NCI-H146 treated with DMSO at 0.1 percent for 48 hours (cell line): ENCODE results near the gene SGMS1.
"Not testable (repeated sequence)": the region's sequence is repeated elsewhere in the genome, so short reads cannot be mapped to it uniquely, and the experiment has no call there.

Source experiments
- DNase-seq: peaks from one replicate; lab custom pipeline; 2025; ENCODE audit not compliant: unreplicated experiment; lab: John Stamatoyannopoulos, UW

The SGMS1 gene

DNA sequence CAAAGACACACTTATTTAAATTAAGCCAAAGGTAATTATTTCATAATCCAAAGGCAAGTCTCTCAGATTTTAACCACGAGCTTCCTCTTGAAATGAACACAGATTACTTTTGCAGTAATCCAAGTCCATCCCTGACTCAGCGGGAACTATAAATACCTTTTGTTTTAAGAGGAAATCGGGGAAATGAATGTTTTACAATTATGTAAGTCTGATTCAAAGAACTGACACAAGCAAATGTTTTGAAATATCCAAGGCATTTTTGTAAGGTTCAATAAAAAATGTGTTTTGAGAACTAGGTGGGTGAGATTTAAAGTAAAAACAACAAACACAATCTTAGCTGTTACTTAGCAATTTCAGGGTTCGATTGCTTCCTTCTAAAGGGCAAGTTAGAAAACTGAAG is 192.6 kb downstream of the SGMS1 start:
- DNase-seq, result no peak

DNA sequence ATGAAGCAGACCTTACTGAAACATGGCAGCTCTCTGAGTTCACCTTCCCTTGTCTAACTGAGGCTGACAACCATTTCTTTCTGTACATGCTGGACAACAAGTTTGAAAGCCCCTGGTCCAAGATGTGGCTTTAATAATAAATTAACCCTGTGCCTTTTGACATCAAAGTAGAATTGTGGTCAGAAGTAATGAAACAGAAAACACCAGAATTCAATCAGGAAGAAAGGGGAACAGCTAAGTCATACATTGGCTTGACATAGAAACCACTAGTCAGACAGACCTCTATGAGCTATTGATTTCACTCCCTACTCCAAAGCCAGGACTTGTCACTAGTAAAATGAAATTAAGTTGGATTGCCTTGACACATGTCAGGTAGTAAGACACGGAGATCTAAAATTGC is 197.3 kb downstream of the SGMS1 start:
- DNase-seq, result no peak

DNA sequence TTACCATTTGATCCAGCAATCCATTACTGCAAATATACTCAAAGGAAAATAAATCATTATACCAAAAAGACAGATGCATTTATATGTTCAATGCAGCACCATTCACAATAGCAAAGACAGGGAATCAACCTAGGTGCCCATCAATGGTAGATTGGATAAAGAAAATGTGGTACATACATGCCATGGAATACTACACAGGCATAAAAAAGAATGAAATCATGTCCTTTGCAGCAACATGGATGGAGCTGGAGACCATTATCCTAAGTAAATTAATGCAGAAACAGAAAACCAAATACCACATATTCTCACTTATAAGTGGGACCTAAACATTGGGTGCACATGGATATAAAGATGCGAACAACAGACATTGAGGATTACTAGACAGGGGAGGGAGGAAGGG is 198.5 kb downstream of the SGMS1 start:
- not testable (repeated sequence) for DNase-seq

DNA sequence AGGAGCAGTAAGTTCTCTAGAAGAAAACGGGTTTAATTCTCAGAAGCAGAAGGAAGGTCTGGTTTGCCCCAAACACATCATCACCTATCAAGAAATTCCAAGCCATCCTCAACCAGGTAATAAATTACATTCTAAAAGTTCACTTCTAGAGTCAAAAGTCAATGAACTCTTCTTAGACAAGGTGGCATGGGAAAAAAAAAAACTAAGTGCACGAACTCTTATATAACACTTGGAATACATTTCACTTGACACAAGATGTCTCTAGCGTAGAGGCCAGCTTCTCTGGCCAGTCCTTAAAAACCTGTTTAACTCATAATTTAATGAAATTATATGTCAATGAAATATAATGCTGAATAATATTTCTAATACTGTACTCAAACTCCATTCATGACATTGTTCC is 200.3 kb downstream of the SGMS1 start:
- DNase-seq, result no peak

DNA sequence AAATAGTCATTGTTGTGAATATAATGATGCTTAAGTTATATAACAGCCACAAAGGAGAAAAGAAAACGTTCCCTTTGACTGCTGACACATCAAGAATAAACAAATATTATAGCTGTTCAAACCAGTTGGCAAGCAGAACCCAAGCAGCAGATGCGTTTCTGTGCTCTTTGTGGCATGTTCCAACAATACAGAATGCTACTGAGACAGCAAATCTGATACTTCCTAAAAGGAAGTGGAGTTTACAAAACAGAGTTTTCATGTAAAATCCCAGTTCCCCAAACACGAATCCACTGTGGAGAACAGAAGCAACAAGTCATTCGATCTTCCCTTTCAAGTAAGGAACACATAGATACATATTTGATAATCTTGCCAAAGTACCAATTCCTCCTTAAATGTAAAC is 201.5 kb downstream of the SGMS1 start:
- DNase-seq, result no peak

DNA sequence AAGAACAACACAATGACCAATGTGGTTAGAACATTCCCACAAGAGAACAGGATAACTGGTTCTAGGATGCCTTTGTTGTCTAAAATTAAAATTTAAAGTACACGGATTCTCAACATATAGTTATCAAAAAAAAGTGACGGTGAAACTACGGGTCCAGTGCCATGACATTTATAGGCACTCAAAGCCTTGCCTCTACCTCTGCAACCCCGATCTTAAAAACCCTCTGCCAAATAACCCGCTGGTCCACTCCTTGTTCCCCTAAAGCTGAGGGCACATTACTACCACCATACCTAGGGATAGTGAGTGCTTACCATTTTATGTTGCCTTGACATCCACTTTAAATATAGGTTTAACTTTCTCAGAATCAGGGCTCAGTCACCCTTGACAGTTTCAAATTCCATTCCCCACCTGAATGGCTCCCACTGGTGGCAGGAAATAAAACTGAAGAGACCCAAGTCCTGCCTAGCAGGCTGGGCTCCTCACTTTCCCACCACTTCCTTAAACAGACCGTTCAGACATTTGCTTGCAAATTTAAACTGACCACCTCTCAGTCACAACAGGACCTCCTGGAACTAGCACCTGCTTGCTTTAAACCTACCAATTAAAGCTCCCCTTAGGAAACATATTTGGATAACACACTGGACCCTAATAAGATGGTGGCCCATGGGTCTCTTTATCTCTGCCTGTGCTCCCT is 202.6 kb downstream of the SGMS1 start:
- no peak for DNase-seq

DNA sequence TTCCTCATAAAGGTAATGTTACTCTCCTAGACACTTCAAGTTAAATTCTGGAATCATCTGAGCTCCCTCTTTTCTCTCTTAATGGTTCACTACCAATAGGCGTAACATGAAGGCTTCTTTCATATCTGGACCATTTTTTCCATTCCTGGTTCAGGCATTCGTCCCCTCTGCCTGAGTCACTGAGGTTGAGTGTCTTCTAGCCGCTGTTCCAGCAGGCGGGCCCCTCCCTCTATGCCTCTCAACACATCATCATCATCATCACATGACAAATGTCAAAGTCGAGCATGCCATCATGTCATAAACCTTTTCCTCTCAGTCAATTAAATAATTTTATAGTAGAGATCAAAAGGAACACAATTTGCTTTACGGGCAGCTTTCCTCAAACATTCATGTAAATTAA is 203.6 kb downstream of the SGMS1 start:
- no peak for DNase-seq

DNA sequence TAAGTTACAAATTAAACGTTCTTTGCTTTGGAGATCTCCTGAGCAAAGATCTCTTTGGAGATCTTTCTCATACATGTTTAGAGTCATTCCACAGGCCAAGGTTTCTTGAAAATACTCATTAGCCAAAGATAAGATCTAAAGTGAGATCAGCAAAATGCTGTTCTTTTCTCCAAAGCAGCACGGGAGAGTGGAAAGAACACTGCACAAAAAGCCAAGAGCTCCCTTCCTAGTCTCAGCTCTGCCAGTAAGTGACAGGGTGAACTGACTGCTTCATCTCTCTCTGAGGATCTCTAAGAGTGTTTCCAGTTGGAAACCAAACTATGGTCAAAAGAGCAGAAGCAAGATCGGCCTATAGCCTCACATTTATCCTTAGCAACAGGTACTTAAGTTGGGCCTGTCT is 204.0 kb downstream of the SGMS1 start:
- no peak for DNase-seq

DNA sequence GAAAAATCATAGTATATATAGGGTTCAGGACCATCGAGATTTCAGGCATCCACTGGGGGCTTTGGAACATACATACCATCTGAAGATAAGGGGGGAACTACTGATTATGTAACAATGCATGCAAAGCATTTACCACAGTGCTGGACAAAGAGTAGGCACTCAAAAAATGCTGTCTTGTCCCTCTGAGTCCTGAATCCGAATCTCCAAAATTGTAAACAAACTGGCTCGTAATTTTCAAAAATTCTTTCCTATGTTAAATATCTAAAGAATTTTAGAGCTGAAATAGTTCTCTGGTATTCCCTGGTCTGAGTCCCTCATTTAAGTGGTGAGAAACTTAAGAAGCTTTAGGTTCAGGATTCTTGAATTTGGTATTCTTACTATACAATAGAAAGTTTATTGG is 204.7 kb downstream of the SGMS1 start:
- no peak for DNase-seq

DNA sequence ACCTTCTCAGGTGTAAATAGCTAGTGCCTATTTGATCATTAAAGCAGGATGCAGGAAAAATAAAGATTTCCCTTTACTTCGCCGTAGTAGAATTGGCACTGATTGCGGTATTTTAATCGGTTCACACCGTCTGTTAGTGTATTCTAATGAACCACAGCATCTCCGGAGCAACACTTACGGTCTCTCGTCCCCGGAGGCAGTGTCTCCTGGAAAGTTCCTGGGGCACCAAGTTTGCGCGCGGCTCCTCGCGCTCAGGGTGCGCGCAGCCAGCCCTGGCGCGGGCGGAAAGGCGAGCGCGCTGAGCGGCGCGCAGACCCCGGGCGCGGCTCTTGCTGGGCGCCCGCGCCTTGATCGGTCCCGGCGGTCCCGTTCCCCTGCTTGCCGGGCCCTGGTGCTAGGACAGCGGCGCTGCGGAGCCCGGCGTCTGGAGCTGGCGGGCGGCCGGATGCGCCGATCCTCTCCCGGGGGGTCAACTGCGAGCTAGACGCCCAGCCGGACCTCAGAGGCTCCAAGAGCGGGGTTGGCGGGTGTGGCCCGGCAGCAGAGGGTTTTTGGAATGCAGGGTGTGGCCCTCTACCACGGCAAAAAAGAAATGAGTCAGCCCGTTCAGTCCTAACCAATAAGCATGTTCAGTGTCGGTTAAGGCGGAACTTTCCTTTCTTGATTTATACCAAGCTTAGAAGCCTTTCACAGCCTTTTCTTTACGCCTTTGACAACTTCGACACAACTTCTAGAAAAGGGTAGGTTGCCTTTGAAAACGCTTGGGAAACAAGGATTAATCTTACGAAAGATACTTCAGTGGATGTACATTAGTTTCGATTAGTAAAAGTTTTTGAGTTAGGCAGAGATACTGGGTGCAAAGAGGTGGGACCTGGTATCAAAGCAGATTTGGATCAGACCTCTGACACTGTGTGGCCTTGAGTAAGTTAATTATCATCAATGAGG is 205.6 kb downstream of the SGMS1 start:
- DNase-seq, result no peak

DNA sequence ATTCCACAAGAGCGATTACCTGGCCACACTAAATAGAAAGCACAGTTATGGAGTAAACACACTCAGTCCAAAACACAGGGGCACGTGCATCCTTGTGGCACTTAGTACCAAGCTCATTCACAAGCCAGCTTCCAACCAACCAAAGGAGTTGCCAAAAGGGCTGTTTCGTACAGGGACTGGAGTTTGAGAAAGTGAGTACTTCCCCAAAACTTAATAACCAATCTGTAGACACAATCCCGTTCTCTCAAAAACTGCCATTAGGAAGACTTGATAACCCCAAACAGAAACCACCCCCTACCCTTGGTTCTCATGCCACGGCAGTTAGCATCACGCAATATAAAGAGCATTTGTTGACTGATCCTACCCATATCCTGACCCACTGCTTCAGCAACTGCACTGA is 206.3 kb downstream of the SGMS1 start:
- no peak for DNase-seq

DNA sequence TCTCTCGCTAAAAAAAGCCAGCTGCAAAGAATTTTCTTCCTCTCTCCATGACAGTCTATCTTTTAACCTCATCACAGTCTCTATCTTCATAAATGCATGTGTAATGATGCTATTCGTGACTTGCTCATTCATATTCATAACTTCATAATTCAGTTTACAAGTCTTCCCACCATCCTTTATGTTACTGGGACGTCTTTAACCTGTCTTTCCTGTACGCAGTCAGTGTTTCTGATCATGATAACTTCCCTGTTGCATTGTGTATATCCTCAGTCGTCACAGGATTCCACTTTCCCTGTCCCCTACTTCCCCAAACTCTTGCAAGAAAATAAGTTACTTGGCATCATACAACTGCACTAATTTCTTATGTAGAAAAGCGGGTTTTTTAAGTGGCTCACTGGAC is 206.9 kb downstream of the SGMS1 start:
- no peak for DNase-seq

DNA sequence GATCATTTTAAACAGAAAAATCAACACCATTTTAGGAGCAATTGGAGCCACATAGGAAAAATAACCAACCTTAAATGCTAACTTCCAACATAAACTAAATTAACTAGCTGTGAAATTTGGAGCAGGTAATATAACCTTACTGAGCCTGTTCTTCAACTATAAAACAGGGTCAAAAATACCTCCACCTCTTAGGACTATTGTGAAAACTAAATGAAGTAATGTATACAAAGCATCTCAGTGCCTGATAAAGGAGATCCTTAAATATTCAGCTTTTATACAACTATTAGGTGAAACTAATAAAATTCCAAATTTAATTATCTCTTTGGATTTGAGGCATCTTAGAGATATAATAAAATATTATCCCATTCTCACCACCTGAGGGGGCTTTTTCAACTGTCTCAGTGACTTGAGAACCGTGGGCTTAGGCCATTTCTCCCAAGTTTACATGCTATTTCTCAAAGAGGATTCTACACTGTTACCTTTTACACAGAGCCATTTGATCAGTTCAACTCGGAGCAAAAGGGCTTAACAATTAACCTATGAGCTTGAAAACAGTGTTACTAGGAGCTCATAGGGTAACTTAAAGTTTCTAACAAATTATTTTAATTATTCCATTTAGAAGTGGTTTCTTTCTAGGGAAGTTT is 207.5 kb downstream of the SGMS1 start:
- no peak for DNase-seq

DNA sequence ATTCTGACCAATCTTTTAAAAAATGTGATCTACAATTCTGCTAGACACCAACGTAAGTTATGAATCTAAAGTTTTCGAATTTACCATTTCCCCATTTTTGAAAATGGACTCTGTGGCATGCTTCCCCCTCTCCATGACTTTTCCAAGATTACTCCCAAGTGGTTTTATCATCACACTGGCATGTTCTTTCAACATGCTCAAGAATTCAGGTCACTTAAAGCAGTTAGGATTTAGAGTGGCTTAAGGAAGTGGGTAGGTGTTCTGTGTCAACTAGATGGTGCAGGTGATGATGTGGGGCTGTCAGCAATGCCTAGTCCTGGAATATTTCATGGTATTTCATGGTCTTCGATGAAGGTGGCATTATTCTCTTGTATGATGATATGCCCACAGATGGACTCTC is 208.5 kb downstream of the SGMS1 start:
- DNase-seq, result no peak

DNA sequence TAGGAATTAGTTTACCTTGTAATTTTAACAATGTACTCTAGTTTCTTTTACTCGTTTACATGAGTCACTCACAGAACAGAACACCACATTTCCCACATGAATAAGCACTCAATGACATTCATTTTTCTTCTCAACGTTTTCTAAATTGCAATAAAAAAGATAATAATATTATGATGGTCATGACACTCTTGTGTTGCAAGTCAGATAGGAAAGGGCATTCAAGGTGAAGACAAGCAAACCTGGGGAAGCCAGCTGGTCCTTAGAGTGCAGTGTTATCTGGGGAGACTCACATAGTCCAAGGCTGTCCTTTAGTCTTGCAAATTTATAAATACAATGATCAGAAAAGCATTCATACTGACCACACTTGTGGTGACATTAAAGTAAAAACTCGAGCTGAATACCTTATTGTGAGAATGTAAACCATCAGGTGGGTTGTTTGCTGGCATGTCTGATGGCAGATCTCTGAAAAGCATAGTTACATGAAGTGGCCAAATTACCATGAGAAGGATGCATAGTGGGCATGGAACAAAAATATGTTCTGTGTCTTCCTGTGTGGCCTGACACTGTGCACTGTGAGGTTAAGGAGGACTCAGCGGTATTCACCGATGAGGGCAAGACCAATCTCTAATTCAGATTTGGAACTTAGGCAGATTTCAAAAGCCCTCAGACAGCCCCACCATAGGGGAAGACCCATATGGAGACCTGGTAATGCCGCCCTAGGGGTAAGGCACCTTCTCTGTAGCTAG is 213.5 kb downstream of the SGMS1 start:
- no peak for DNase-seq

DNA sequence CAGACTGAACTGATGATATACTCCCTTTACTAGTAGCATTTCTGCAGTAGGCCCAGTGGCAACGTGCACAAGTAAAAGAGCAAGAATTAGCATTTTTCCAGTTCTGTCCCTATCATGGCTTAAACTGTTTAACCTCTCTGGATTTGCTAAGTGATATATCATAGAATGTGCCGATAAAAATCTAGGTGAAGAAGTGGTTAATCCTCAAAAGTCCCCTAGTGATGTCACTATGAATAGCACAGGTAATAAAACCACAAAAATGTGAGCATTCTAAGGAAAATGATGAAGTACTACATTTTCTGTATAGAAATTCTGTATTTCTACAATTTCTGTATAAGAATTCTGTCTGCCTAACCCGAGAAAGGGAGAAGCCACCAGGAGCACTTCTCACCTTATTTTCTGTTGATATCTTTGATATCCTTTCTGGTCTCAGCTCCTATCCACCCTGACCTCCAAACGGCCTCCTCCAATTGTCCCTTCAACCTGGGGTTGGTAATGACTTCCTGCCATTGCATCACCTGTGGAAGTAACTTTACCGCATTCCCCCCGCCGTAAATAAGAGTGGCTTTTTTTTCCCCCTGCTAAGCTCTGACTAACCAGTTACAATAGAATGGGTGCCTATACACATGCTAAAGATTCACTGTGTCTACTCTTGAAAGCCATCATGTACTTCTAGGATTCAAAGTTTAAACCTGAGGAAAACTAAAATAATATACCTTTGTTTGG is 216.5 kb downstream of the SGMS1 start:
- no peak for DNase-seq

DNA sequence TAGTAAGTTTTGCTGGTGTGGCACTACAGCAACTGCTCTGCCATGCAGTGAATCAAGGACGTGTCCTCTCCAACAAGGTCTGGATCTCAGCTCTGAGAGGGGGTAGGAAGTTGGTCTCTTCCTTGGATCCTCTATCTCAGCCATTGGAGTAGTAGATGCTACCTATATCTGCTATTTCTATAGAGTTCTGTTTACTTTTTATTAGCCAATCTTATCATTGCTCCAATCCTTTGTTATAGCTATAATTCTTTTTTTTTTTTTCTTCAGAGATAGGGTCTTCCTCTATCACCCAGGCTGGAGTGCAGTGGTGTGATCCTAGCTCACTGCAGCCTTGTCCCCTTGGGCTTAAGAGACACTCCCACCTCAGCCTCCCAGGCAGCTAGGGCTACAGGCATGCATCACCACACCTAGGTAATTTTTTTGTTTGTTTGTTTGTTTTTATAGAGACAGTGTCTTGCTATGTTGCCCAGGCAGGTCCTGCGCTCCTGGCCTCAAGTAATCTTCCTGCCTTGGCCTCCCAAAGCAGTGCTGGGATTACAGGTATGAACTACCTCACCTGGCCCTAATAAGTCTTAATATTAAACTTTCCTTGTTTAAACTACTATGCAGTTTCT is 217.2 kb downstream of the SGMS1 start:
- DNase-seq, result no peak

DNA sequence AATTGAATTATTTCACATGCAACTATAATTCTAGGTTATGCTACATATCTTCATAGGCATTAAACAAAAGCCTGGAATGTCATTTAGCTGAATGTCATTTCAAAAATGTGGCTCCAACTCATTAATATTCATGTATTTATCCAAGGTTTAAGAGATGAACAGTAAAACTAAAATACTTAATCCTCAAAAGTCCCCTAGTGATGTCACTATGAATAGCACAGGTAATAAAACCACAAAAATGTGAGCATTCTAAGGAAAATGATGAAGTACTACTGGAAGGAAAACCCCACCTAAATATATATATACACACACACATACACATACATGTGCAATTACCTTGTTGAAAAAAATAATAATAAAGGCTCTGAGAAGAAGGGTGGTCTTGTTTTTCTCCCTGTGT is 218.0 kb downstream of the SGMS1 start:
- DNase-seq, result no peak

DNA sequence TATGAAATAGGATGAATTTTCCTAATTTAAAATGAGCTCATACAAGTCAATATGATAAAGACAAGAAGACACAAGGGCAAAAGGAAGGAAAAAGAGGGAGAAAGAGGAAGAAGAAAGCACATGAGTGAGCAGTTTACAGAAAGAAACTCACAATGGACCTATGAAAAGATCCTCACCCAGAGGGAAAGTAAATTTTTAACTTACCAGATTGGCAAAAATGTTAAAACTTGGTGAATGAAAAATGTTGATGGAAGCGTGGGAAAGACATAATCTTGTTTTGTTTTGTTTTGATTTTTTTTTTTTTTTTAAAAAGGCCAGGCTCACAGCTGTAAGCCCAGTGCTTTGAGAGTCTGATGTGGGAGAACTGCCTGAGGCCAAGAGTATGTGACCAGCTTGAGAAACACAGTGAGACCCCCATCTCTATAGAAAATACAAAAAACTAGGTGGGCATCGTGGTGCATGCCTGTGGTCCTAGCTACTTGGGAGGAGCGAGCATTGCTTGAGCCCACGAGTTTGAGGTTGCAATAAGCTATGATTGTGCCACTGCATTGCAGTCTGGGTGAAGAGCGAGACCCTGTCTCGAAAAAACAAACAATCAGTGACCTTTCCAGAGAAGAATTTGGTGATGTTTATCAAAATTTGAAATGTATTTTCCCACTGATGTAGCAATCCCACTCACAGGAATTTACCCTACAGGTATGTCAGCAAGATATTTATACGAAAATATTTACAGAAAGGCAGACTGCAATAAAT is 219.6 kb downstream of the SGMS1 start:
- DNase-seq, result no peak
